Gastrocnemius medialis (tissue), 4 donors: ENCODE results near the gene MEGF11. TPM values are rescaled to one million over a fixed set of nuclear protein-coding genes. Genes with fewer than 3 reads are reported as not detected.

ENCODE experiments used
- ATAC-seq, 2 donors: fragments of 150-250 bp; one replicate each; pipeline ENCODE4 v1.9.1; 2016
- DNase-seq, 2 donors: peaks; one replicate each; pipeline ENCODE4 v3.0.0-alpha.2; 2019
- H3K27ac ChIP-seq, 4 donors: fragments of 200-600 bp; sonication (generic); 1 replicate in 1 of 4; 2 replicates in 3 of 4; pipeline ENCODE4 v1.5.1; 2016 to 2018; ENCODE audit warnings: mild to moderate bottlenecking in 2 of 4, moderate library complexity in 1 of 4
- H3K27me3 ChIP-seq, 3 donors: fragments of 200-600 bp; sonication (generic) in 2 of 3; 1 replicate in 1 of 3; 2 replicates in 2 of 3; pipeline versions ENCODE4 v1.5.1 to v1.6.0; 2016 to 2019; ENCODE audit warnings: mild to moderate bottlenecking in 1 of 3, moderate library complexity in 1 of 3
- H3K36me3 ChIP-seq, 2 donors: fragments of 200-600 bp; sonication (generic) in 1 of 2; one replicate each; pipeline ENCODE4 v1.5.1; 2017 to 2018
- H3K4me1 ChIP-seq, 2 donors: fragments of 200-600 bp; sonication (generic) in 1 of 2; one replicate each; pipeline ENCODE4 v1.5.1; 2016 to 2017; ENCODE audit warnings: mild to moderate bottlenecking in 2 of 2
- H3K4me3 ChIP-seq, 4 donors: fragments of 200-600 bp; sonication (generic) in 3 of 4; 1 replicate in 1 of 4; 2 replicates in 3 of 4; pipeline ENCODE4 v1.5.1; 2016 to 2019; ENCODE audit warnings: mild to moderate bottlenecking in 2 of 4
- H3K9me3 ChIP-seq, 3 donors: fragments of 200-600 bp; sonication (generic) in 2 of 3; 1 replicate in 1 of 3; 2 replicates in 2 of 3; pipeline ENCODE4 v1.5.1; 2016 to 2019
- POLR2A ChIP-seq, 2 donors: fragments of 450-650 bp; IDR thresholded peaks; one replicate each; pipeline ENCODE4 v1.6.1; 2017; ENCODE audit warnings: antibody characterized with exemption in 2 of 2, mild to moderate bottlenecking in 2 of 2, moderate library complexity in 2 of 2
- in situ Hi-C, 4 donors: fragments of 200-750 bp; cut with MboI; loops; one replicate each; pipeline versions ENCODE4 v1.15.0 to v1.8.0; 2017; ENCODE audit warnings: low sequenced_read_pairs in 4 of 4
- intact Hi-C: fragments of 100-400 bp; cut with DNase I; formaldehyde crosslinking; loops from one replicate; pipeline ENCODE4 v1.15.1; 2023; ENCODE audit warnings: low total_unique reads
- total RNA-seq, 4 donors: library from RNA; depleted of rRNA; stranded (reverse); fragments of >200 nt; gene quantifications; one replicate each; pipeline versions ENCODE4 v1.1.0 to v1.2.3, GENCODE V29; 2016
- TF ChIP-seq, protein P1 (sequence below), 5 experiments: fragments of 450-650 bp in 3 of 5; fragments of 200-600 bp in 2 of 5; sonication (generic) in 2 of 5; IDR thresholded peaks in 4 of 5; conservative IDR thresholded peaks in 1 of 5; 1 replicate in 4 of 5; 2 replicates in 1 of 5; pipeline ENCODE4 v1.5.1; 2016 to 2019; ENCODE audit warnings: antibody characterized with exemption in 5 of 5, mild to moderate bottlenecking in 3 of 5, moderate library complexity in 3 of 5

The MEGF11 gene
- total RNA-seq, 4 donors from 2014 or later, result not detected

- no peaks in the 10 kb centered on the region for H3K36me3 ChIP-seq
- H3K27me3 ChIP-seq, result peaks cover 0 to 7% (median 0%) of the 10 kb centered on the region in 3 donors
- TF ChIP-seq, protein P1, sequence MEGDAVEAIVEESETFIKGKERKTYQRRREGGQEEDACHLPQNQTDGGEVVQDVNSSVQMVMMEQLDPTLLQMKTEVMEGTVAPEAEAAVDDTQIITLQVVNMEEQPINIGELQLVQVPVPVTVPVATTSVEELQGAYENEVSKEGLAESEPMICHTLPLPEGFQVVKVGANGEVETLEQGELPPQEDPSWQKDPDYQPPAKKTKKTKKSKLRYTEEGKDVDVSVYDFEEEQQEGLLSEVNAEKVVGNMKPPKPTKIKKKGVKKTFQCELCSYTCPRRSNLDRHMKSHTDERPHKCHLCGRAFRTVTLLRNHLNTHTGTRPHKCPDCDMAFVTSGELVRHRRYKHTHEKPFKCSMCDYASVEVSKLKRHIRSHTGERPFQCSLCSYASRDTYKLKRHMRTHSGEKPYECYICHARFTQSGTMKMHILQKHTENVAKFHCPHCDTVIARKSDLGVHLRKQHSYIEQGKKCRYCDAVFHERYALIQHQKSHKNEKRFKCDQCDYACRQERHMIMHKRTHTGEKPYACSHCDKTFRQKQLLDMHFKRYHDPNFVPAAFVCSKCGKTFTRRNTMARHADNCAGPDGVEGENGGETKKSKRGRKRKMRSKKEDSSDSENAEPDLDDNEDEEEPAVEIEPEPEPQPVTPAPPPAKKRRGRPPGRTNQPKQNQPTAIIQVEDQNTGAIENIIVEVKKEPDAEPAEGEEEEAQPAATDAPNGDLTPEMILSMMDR (IDR thresholded peaks at IDR 0.05 in 4 of 5, conservative IDR thresholded peaks at IDR 0.05 in 1 of 5), result no peak
- no peak for TF ChIP-seq POLR2A (IDR thresholded peaks at IDR 0.05)
- no peak overlapping the region for H3K27ac ChIP-seq
- no peak overlapping the region for H3K4me3 ChIP-seq
- in situ Hi-C loops, result no loop called here
- intact Hi-C loops, result no loop called here
- no peaks in the 10 kb centered on the region for H3K9me3 ChIP-seq
- ATAC-seq, result no peak
- no peaks in the 10 kb centered on the region for H3K4me1 ChIP-seq
- no peak for DNase-seq
Observed at GRCh38 chr15:66153549-66154415, 99.8 kb downstream of the MEGF11 start.

DNA sequence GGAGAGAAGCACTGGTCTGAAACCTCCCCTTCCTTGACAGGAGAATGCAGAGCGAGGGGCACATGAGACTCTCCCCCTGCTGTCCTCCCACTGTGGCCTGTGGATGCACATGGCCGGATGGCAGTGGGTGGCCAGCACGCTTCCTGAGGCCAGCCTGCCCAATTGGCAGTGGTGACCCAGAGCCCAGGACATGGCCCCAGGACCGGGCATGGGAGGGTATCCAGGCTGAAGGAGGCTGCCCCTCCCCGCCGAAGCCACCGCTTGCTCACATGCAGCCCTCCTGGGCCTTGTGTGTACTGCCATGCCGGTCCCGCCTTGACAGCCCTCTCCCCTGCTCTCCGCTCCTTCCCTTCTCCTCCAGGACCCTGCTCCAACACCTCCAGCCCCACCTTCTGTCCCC lies 100.9 kb downstream of the MEGF11 start:
- intact Hi-C loops (no loop called here), in situ Hi-C loops (no loop called here)
- H3K27me3 ChIP-seq, result peaks cover 0 to 7% (median 0%) of the 10 kb centered on the region in 3 donors
- H3K9me3 ChIP-seq, result no peaks in the 10 kb centered on the region
- DNase-seq, result no peak
- TF ChIP-seq, protein P1 (IDR thresholded peaks at IDR 0.05 in 4 of 5, conservative IDR thresholded peaks at IDR 0.05 in 1 of 5), result no peak
- TF ChIP-seq POLR2A (IDR thresholded peaks at IDR 0.05), result no peak
- no peaks in the 10 kb centered on the region for H3K4me1 ChIP-seq
- no peak for ATAC-seq
- H3K4me3 ChIP-seq, result no peak overlapping the region
- no peaks in the 10 kb centered on the region for H3K36me3 ChIP-seq
- no peak overlapping the region for H3K27ac ChIP-seq

DNA sequence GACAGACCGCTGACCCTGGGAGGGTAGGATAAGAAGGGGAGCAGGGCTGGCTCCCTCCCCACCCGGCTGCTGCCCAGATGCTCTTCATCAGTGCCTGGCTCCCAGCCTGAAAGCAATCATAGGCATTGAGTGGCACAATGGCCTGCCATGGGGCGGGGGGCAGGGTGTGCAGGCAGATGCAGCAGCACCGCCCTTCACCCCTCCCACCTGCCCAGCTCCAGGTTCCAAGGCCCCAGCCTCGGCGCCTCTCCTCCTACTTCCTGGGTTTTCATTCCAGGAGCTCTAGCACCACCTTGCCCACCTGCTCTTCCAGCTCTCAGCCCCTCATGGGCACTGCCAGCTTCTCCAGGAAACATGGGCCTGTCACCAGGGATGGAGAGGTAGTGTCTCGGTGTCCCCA lies 101.7 kb downstream of the MEGF11 start:
- TF ChIP-seq POLR2A (IDR thresholded peaks at IDR 0.05), result no peak
- TF ChIP-seq, protein P1 (IDR thresholded peaks at IDR 0.05 in 4 of 5, conservative IDR thresholded peaks at IDR 0.05 in 1 of 5), result no peak
- in situ Hi-C loops, result no loop called here
- intact Hi-C loops, result no loop called here
- Histone ChIP-seq H3K9me3 (no peaks in the 10 kb centered on the region), H3K36me3 (no peaks in the 10 kb centered on the region), H3K27ac (no peak overlapping the region), H3K27me3 (peaks cover 0 to 7% (median 0%) of the 10 kb centered on the region in 3 donors), H3K4me3 (no peak overlapping the region), H3K4me1 (no peaks in the 10 kb centered on the region)
- DNase-seq (no peak), ATAC-seq (no peak)

- no peak for TF ChIP-seq POLR2A (IDR thresholded peaks at IDR 0.05)
- TF ChIP-seq, protein P1 (IDR thresholded peaks at IDR 0.05 in 4 of 5, conservative IDR thresholded peaks at IDR 0.05 in 1 of 5), result no peak
- Histone ChIP-seq H3K4me1 (no peaks in the 10 kb centered on the region), H3K4me3 (no peak overlapping the region), H3K27ac (no peak overlapping the region), H3K9me3 (no peaks in the 10 kb centered on the region), H3K36me3 (no peaks in the 10 kb centered on the region), H3K27me3 (peaks cover 0 to 16% (median 0%) of the 10 kb centered on the region in 3 donors)
- ATAC-seq, result no peak
- intact Hi-C loops (no loop called here), in situ Hi-C loops (no loop called here)
- DNase-seq, result no peak
Observed at GRCh38 chr15:66149871-66150270, 103.7 kb downstream of the MEGF11 start.
